Measurements from ENCODE around the gene B4GALT7. TPM values are rescaled to one million over a fixed set of nuclear protein-coding genes. Genes with fewer than 3 reads are reported as not detected.

B4GALT7 gene
- total and polyA plus RNA-seq, 7 donors: 4.9 to 25.8 (median 14.3) TPM

DNA sequence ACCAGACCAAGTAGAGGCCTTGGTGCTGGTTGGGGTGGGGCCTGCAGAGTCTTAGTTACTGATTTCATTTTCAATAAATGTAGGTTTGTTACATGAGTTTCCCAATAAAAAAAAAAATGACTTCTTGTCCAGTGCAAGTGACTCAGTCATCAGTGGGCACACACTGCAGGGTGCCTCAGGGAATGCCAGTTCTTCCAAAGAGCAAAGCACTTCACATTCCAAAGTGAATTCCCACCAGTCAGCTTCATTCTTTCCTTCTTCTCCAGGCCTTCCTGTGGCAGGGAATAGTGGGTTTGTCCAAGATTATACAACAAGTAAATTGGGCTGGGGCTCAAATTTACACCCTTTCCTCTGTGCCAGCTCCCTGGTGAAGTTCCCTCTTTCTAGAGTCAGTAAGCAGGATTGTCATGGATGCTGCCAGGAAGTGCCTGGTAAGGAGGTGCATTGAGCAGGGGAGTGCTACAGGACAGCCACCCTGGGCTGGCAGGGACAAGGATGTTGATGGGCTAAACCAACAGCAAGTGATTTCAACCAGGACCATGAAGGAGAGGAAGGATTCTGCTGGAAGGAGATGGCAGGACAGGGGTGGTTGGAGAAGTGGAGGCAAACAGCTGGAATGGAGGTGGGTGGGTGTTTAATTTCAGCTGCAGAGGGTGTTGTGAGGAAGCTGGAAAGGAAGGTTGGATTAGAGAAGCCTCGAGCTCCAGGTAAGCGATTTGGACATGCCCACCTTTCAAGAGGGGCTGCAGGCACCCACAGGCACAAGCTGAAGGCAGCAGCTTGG lies 3.7 kb upstream of the B4GALT7 start:
- Histone ChIP-seq H3K27ac (no peak overlapping the region), H3K36me3 (peaks cover 11 to 36% (median 27%) of the 10 kb centered on the region in 4 donors), H3K9me3 (no peaks in the 10 kb centered on the region), H3K4me1 (peaks cover 0 to 36% (median 28%) of the 10 kb centered on the region in 4 donors), H3K4me3 (no peak overlapping the region), H3K27me3 (no peaks in the 10 kb centered on the region)
- intact Hi-C loops (cut with DNase I): no loop called here
- 97 to 99% methylated on average over 2 of the region's 2 CpGs for WGBS, 2 donors
- TF ChIP-seq POLR2A (IDR thresholded peaks at IDR 0.05) (no peak), EP300 (IDR thresholded peaks at IDR 0.05) (no peak), CTCF (IDR thresholded peaks at IDR 0.05) (no peak), POLR2AphosphoS5 (IDR thresholded peaks at IDR 0.05) (no peak)
- DNase-seq: peak; percentile 24

GRCh38 chr5:177596775-177597238 lies 3.1 kb upstream of the B4GALT7 start:
- intact Hi-C loops (cut with DNase I): no loop called here
- Histone ChIP-seq H3K27ac (no peak overlapping the region), H3K36me3 (peaks cover 11 to 36% (median 27%) of the 10 kb centered on the region in 4 donors), H3K4me1 (peaks cover 0 to 37% (median 29%) of the 10 kb centered on the region in 4 donors), H3K27me3 (no peaks in the 10 kb centered on the region), H3K9me3 (no peaks in the 10 kb centered on the region), H3K4me3 (no peak overlapping the region)
- peak; percentile 21 for DNase-seq
- WGBS, 2 donors: 95 to 97% methylated on average over 2 of the region's 2 CpGs
- TF ChIP-seq POLR2A (IDR thresholded peaks at IDR 0.05) (no peak), POLR2AphosphoS5 (IDR thresholded peaks at IDR 0.05) (no peak), CTCF (IDR thresholded peaks at IDR 0.05) (no peak), EP300 (IDR thresholded peaks at IDR 0.05) (no peak)

DNA sequence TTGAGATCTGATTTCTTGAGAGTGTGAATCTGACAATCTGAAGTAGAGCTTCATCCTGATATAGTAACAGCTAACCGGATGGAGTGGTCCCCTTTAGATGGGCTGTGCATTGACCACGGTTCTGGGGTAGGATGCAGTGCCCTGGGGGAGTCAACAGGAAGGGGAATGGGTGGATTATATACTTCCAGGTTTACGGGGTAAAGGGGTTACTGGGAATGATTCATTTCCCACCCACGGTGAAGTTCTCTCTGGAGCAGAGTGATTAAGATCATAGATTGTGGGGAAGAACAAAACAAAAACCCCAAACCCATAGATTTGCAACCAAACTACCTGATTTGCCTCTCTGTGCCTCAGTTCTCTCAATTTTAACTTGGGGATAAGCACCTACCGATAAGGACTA lies 1.5 kb upstream of the B4GALT7 start:
- Histone ChIP-seq H3K4me1 (peaks cover 0 to 28% (median 17%) of the 10 kb centered on the region in 4 donors), H3K4me3 (no peak overlapping the region), H3K9me3 (no peaks in the 10 kb centered on the region), H3K27me3 (no peaks in the 10 kb centered on the region), H3K36me3 (peaks cover 11 to 34% (median 27%) of the 10 kb centered on the region in 4 donors), H3K27ac (no peak overlapping the region)
- TF ChIP-seq CTCF (IDR thresholded peaks at IDR 0.05): no peak
- no peak for TF ChIP-seq EP300 (IDR thresholded peaks at IDR 0.05)
- TF ChIP-seq POLR2A (IDR thresholded peaks at IDR 0.05): no peak
- TF ChIP-seq POLR2AphosphoS5 (IDR thresholded peaks at IDR 0.05): no peak
- peak; percentile 12 for DNase-seq
- 35 to 42% methylated on average over 5 of the region's 5 CpGs for WGBS, 2 donors
- intact Hi-C loops (cut with DNase I): no loop called here

DNA sequence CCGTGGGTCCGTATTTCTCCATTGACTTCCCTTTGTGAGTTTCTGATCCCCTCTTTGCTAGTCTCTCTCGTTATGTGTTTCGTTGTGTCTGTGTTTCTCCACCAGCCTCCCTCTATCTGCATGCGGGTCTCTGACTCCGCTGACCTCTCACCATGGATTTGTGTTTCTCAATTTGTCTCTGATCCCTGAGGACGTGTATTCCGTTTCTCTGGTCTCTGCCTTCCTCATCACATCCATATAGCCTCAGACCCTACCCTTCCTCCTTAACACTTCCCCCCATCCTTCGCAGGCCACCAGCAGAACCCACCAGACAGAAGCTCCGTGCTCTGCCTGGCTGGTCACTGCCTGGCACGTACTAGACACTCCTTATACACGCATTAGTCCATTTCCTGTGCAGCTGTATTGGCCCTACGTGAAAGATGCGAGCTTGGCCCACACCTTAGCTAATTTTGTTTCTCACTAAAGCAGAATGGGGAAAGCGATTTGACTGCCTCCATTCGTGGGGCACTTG lies 631 bp downstream of the B4GALT7 start:
- Histone ChIP-seq H3K27ac (peak overlapping the region; percentile 88 to 90 (median 88)), H3K4me1 (peaks cover 0 to 21% (median 13%) of the 10 kb centered on the region in 4 donors)
- intact Hi-C loops (cut with DNase I): loop anchor here (2.0 kb wide), 1 partner anchor 46 kb away; the partner anchor contains the start of gene FAM193B

GRCh38 chr5:177601126-177601525 lies 1.2 kb downstream of the B4GALT7 start:
- Histone ChIP-seq H3K27ac (peak overlapping the region in 1 of 4 donors; percentile 88), H3K27me3 (no peaks in the 10 kb centered on the region), H3K9me3 (no peaks in the 10 kb centered on the region), H3K4me3 (peak overlapping the region in 2 of 4 donors; percentile 74 to 92), H3K36me3 (peaks cover 0 to 14% (median 3%) of the 10 kb centered on the region in 4 donors), H3K4me1 (peaks cover 0 to 21% (median 13%) of the 10 kb centered on the region in 4 donors)
- intact Hi-C loops (cut with DNase I): loop anchor here (2.0 kb wide), 1 partner anchor 46 kb away; the partner anchor contains the start of gene FAM193B
- no peak for TF ChIP-seq POLR2AphosphoS5 (IDR thresholded peaks at IDR 0.05)
- no peak for TF ChIP-seq EP300 (IDR thresholded peaks at IDR 0.05)
- TF ChIP-seq POLR2A (IDR thresholded peaks at IDR 0.05): no peak
- no peak for TF ChIP-seq CTCF (IDR thresholded peaks at IDR 0.05)
- no peak for DNase-seq
- WGBS, 2 donors: 94% methylated on average over 11 of the region's 11 CpGs

More for the DNA sequence above, 631 bp downstream of the B4GALT7 start:
- no peak for DNase-seq
- Histone ChIP-seq H3K27me3 (no peaks in the 10 kb centered on the region), H3K4me3 (peak overlapping the region; percentile 74 to 92 (median 82)), H3K36me3 (peaks cover 4 to 15% (median 7%) of the 10 kb centered on the region in 4 donors), H3K9me3 (no peaks in the 10 kb centered on the region)
- TF ChIP-seq POLR2A (IDR thresholded peaks at IDR 0.05) (no peak), POLR2AphosphoS5 (IDR thresholded peaks at IDR 0.05) (peak in 1 of 4 donors; percentile 14)
- WGBS, 2 donors: 2 to 5% methylated on average over 16 of the region's 16 CpGs
